Stimulated activated CD4-positive, alpha-beta T cell treated with anti-CD3 and anti-CD28 coated beads, Interleukin-4, amount 100 ng/mL, for 24 hours (primary cell): ENCODE results near the gene GLYATL1.
"Not testable (repeated sequence)": the region's sequence is repeated elsewhere in the genome, so short reads cannot be mapped to it uniquely, and the experiment has no call there.

Source experiments
- DNase-seq: peaks from one replicate; pipeline ENCODE4 v3.0.0-alpha.2; 2020

The GLYATL1 gene

GRCh38 chr11:58999291-58999680 is 60.0 kb downstream of the GLYATL1 start:
- no peak for DNase-seq

- DNase-seq, result no peak
Measured at GRCh38 chr11:59000003-59000402, 60.7 kb downstream of the GLYATL1 start.

DNA sequence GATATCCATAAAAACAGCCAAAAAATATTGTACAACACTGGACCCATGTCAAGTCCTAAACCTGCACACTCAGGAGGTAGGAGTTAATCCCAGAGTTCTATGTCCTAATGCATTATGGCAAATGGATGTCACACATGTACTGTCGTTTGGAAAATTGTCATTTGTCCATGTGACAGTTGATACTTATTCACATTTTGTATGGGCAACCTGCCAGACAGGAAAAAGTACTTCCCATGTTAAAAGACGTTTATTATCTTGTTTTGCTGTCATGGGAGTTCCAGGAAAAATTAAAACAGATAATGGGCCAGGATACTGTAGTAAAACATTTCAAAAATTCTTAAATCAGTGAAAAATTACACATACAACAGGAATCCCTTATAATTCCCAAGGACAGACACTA is 62.7 kb downstream of the GLYATL1 start:
- not testable (repeated sequence) for DNase-seq
